ENCODE measurements around the gene SOBP. TPM values are rescaled to one million over a fixed set of nuclear protein-coding genes. Genes with fewer than 3 reads are reported as not detected.

Gene SOBP
- total RNA-seq, 1 experiment from 2014 or later = 2.9 TPM

- DNase-seq (ENCODE audit: low spot score) = no peak
Observed at GRCh38 chr6:107689951-107690642, 200.2 kb downstream of the SOBP start.

GRCh38 chr6:107690643-107691061 is 200.7 kb downstream of the SOBP start:
- DNase-seq (ENCODE audit: low spot score) = no peak

GRCh38 chr6:107691062-107691751 is 201.3 kb downstream of the SOBP start:
- no peak for DNase-seq (ENCODE audit: low spot score)

- DNase-seq (ENCODE audit: low spot score) = no peak
Observed at GRCh38 chr6:107692351-107692750, 202.4 kb downstream of the SOBP start.

GRCh38 chr6:107695061-107695720 is 205.3 kb downstream of the SOBP start:
- DNase-seq (ENCODE audit: low spot score) = no peak

- DNase-seq (ENCODE audit: low spot score) = no peak
Observed at GRCh38 chr6:107697682-107698081, 207.8 kb downstream of the SOBP start.

- DNase-seq (ENCODE audit: low spot score) = peak; percentile 15
Observed at GRCh38 chr6:107698146-107698545, 208.2 kb downstream of the SOBP start.

GRCh38 chr6:107699254-107699653 is 209.3 kb downstream of the SOBP start:
- no peak for DNase-seq (ENCODE audit: low spot score)

- no peak for DNase-seq (ENCODE audit: low spot score)
Observed at GRCh38 chr6:107699697-107700325, 209.9 kb downstream of the SOBP start.

- no peak for DNase-seq (ENCODE audit: low spot score)
Observed at GRCh38 chr6:107703606-107704005, 213.7 kb downstream of the SOBP start.

GRCh38 chr6:107704347-107705013 is 214.6 kb downstream of the SOBP start:
- peak; percentile 11 for DNase-seq (ENCODE audit: low spot score)

- no peak for DNase-seq (ENCODE audit: low spot score)
Observed at GRCh38 chr6:107706516-107707115, 216.7 kb downstream of the SOBP start.

GRCh38 chr6:107707346-107708275 is 217.7 kb downstream of the SOBP start:
- no peak for DNase-seq (ENCODE audit: low spot score)

GRCh38 chr6:107708435-107708834 is 218.5 kb downstream of the SOBP start:
- no peak for DNase-seq (ENCODE audit: low spot score)

- DNase-seq (ENCODE audit: low spot score) = no peak
Observed at GRCh38 chr6:107709341-107709740, 219.4 kb downstream of the SOBP start.

Other genes starting within 250 kb of the SOBP start
- gene PDSS2, start 30.6 kb upstream of the SOBP start, total RNA-seq (2014; rRNA removed; shearing (Covaris generic)) = 5.4 and 11.1 TPM in 2 replicates

All from H4 (cell line).